ENCODE data around the gene TIGD1.
"Not testable (repeated sequence)": the region's sequence is repeated elsewhere in the genome, so short reads cannot be mapped to it uniquely, and the experiment has no call there.

TIGD1 gene
- total RNA-seq: 20.0 to 24.8 reads per million in 2 donors

DNA sequence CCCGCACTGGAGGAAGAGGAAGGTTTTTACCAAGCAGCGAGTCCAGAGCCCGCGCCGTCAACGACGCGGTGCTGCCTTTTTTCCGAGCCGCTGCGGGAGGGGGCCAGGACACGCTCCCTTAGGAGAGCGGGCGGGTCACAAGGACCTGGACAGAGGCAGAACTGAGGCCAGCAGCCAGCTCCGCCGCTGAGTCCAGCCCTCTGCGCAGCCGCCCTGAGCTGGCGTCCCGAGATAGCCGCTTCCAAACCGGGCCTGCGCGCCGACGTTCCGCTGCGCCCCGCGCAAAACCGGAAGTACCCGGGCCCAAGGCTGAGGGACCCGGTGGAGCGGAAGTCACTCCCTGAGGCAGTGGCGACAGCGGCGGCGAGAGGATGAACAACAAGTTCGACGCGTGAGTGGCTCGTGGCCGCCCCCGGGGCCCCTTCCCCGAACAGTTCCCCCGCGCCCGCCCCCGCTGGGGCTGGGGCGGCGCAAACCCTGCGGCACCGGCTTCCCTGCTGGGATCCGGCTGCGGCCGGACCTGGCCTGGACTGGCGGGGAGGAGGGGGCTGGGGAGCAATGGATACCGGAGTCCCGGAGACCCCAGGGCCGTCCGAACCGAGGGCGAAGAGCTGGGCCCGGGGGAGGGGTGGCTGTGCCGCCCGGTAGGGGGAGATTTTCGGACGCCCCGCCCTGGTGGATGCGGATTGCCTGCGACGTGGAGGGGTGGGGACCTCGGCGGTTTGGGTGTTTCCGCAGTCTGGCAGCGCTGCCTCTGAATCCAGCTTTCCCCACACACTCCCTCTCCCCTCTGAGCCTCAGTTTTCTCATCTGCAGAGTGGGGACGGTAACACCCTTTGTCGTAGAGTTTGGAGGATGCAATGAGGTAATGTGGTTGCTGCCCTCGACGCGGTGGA is at the start of gene TIGD1, which contains the start of gene EIF4E2:
Gene TIGD1 (minus strand): TSS at position 204 of the 896 bp plus-strand sequence. CDS start 675 bp downstream, outside the sequence.
Gene EIF4E2 (plus strand): TSS at position 336 of the 896 bp plus-strand sequence. CDS start 36 bp downstream, at position 372.
- DNase-seq: peak; percentile 80

DNA sequence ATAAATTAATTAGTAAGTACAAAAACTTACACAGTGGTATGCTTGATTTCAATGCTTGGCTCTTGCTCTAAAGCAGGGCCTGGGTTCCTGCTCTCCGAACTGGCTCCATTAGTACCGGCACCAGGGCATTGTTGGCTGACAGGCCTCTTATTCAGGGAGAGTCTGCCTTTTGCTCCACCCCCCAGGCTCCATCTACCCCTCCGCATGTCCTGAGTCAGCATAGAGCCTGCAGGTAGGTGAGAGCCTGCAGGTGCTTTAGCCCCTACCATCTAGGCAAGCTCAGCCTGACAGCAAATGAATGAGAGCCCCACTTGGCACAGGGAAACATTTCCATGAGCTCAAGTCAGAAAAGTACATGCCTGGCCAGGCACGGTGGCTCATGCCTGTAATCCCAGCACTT is 47.9 kb upstream of the TIGD1 start:
- DNase-seq: no peak

- DNase-seq: no peak
These were observed 47.2 kb upstream of the TIGD1 start for GRCh38 chr2:232597362-232598079.

DNA sequence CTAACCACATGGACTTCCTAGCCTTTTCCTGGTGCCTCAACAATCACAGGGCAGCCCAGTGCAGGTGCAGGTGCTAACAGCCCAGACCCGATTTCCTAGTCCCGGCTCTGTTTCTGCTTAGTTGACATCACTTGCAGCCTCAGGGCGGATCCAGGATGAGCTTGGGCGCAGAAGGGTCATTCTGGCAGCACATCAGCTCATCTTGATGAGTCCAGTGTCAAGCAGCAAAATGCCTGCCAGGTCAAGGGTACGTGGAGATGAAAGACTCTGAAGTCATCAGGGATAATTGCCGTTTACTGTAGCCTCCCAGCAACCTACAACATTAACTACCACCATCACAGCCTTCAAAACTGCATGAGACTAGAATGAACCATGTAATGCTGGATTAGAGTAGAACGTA is 43.6 kb upstream of the TIGD1 start:
- DNase-seq: no peak

GRCh38 chr2:232592772-232593395 is 42.5 kb upstream of the TIGD1 start:
- DNase-seq: no peak

DNA sequence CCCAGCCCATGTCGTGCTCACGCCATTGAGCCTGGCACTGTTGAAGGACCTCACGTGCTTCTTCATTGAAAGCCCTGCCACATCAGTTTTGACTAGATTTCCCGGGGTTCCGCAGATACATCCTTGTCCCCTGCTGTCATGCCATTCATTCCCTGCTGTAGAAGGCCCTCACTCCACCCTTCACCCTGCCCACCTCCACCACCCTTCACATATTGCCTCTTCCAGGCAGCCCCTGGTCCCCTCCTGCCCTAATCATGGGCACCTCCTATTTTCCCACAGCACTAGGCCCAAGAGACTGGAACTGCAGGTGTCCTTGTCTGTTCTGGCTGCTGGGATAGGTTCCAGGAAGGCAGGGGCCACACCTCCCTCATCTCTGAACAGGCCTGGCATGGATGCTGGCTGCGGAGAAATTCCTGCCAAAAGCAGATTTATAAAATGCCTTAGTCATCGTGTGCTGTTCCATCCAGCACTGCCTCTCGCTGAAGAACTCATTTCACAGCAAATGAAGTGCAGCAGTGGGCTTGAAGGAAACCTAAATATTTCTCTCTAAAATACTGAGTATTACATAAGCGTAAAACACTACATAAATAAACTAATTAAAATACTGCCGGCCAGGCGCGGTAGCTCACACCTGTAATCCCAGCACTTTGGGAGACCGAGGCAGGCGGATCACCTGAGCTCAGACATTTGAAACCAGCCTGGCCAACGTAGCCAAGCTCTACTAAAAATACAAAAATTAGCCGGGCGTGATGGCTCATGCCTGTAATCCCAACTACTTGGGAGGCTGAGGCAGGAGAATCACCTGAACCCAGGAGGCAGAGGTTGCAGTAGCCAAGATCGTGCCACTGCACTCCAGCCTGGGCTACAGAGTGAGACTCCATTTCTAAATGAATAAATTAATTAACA is 38.6 kb upstream of the TIGD1 start:
- no peak for DNase-seq

DNA sequence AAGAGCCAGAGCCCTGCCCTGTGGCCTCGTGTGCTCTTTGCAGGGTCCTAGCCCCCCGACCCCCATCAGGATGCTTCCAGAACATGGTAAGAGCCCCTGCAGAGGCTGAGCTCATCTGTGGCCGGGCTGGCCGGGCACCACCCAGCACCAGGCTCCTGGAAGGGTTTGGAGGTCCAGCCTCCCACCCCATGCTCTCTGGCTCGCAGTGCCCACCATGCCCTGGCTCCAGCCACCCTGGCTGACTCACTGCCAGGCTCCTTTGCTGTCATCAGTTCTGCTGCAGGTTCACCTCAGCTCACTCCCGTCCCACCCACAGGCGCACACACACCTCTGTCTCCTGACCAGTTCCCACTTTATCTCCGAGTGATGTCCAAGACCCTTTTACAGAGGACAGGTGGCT is 37.7 kb upstream of the TIGD1 start:
- no peak for DNase-seq

DNA sequence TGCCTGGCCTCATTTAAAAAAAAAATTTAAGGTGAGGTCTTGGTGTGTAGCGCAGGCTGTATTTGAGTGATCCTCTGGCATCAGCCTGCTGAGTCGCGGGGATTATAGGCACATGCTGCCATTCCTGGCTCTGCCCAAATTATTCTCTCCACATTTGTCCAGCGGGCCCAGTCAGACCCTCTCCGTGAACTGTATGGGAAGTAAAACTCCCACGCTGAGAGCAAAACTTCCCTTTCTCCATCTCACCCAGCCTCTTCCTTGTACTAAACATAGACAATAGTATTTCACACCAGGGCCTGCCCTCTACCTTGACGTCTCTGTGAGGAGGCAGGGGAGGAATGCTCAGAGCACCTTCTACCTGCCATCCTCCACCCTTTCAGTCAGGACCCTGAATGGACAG is 37.2 kb upstream of the TIGD1 start:
- no peak for DNase-seq

- no peak for DNase-seq
These were observed 36.7 kb upstream of the TIGD1 start for GRCh38 chr2:232586943-232587505.

DNA sequence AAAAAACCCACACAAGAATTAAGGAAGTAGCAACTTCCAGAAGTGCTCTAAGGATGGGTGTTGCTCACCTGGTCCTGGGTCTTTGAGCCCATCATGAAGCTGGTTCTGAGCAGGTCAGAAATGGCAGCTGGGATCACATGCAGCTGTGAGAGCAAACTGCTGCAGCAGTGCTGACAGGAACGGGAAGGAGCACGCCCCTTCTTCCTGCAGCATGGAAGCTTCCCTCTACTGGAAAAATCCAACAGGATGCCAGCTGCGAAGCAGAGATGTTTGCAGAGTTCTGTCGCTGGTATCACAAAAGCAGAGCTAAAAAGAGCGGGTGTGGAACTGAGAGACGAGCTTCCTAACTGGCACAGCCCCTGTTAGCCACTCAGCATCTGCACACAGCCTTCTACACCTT is 33.9 kb upstream of the TIGD1 start:
- no peak for DNase-seq

DNA sequence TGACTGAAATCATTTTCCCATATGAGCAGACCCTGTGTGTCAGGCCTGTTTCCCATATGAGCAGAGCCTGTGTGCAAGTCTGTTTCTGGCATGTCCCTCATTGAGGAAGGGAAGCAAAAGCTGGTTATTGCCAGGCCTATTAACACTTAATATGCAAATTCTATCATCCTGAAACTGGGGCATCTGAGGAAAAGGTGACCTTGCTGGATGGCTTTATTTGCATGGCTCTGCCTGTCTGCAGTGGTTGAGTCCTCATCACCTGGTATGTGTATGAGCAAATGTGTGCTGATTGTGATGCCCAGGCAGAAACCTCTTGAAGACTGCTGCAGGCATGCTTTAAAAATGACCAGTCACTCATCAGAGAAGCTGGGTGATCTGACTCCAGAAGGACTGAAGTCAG is 31.4 kb upstream of the TIGD1 start:
- DNase-seq: no peak

- no peak for DNase-seq
These were observed 30.3 kb upstream of the TIGD1 start for GRCh38 chr2:232580648-232580981.

DNA sequence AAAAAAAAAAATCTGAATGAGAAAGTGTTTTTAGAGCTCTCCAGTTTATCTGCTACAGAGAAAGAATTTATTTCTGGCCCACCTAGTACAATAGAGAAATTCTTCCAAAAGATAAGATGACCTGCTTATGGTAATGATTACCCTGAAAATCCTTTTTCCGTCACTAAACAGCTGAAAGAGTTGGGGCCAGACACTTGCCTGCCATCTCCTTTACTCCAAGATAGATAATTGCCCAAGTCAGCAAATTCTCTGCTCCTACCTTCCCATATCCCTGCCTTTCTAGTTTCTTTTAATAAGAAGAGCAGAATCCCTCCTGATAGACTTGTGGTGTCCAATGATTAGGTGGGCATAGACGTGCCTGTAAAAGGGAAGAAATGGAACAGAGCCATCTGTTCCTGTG is 28.3 kb upstream of the TIGD1 start:
- DNase-seq: no peak

DNA sequence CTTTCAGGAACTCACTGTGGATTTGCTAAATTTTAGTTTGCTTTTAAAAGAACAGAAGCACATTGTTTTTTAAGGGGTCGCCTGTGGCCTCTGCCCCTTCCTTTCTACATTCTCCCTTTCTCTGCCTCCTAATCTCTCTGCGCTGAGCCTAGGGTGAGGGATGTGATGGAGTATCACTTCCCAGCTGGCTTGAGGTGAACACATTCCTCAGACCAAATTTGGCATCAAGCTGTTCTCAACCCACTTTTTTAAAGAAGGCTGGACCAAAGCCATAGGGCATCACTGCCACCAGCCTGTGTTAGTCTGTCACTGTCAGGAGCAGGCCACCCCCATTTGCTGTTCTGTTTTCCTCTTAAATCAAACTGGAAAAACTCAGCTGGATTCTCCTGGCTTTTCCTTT is 27.5 kb upstream of the TIGD1 start:
- no peak for DNase-seq

GRCh38 chr2:232576995-232577394 is 26.6 kb upstream of the TIGD1 start:
- no peak for DNase-seq

- no peak for DNase-seq
These were observed 25.0 kb upstream of the TIGD1 start for GRCh38 chr2:232575404-232575746.

GRCh38 chr2:232574674-232575403 is 24.5 kb upstream of the TIGD1 start:
- DNase-seq: no peak

- DNase-seq: no peak
These were observed 23.5 kb upstream of the TIGD1 start for GRCh38 chr2:232573771-232574435.

- no peak for DNase-seq
These were observed 22.7 kb upstream of the TIGD1 start for GRCh38 chr2:232573042-232573441.

DNA sequence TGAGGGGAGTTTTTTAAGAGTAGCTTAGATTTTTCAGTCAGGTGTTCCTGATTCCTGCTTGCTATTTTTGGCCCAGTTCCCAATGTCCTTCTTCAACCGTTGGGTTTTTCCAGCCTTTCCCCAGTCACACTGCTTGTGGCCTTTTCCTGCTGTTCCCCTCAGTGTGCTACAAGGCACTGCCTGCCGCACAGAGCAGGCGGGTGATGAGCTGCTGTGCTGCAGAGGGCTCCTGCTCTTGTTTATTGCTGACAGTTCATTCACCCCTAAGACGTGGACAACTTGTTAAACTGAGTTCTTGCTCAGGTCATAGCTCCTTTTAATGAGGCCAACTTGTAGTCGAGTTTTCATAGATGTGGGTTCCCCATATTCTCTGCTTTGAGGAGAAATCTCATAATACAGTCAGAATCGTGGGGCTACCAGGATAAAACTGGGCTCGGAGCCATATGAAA is 20.7 kb upstream of the TIGD1 start:
- no peak for DNase-seq

GRCh38 chr2:232570481-232570880 is 20.1 kb upstream of the TIGD1 start:
- not testable (repeated sequence) for DNase-seq

Measured in T-helper 9 cell (primary cell).